B cell (primary cell): Measurements from ENCODE around the gene TGOLN2. TPM values are rescaled to one million over a fixed set of nuclear protein-coding genes. Genes with fewer than 3 reads are reported as not detected.

Experiments used
- ATAC-seq: fragments of 200-7000 bp; cut with Tn5 transposase; one replicate; pipeline ENCODE4 v1.10.0; 2021; ENCODE audit warnings: low read depth, mild to moderate bottlenecking, moderate number of reproducible peaks, moderate library complexity
- CTCF ChIA-PET: fragments of 350-600 bp; sonication (Branson Sonifier 250); formaldehyde crosslinking; loops from one replicate; lab custom pipeline; 2021; ENCODE audit warnings: antibody characterized with exemption, inconsistent platforms; lab: Charles Lee
- POLR2A ChIA-PET: fragments of 350-600 bp; sonication (Branson Sonifier 250); formaldehyde crosslinking; loops from one replicate; lab custom pipeline; 2021; ENCODE audit warnings: antibody characterized with exemption; lab: Charles Lee
- DNase-seq: peaks from one replicate; pipeline ENCODE4 v3.0.0; 2013
- H2AFZ ChIP-seq: 2 replicates; pipeline ENCODE4 v1.6.1; 2012; ENCODE audit warnings: mild to moderate bottlenecking, low read depth, low read length; ENCODE audit not compliant: insufficient read depth, poor library complexity, severe bottlenecking
- H3K27ac ChIP-seq, 2 donors: 1 replicate in 1 of 2; 2 replicates in 1 of 2; pipeline ENCODE4 v1.5.1; 2012 to 2013; ENCODE audit warnings: low read length in 2 of 2, mild to moderate bottlenecking in 2 of 2, moderate library complexity in 1 of 2
- H3K27me3 ChIP-seq, 4 experiments: fragments of 200-600 bp in 1 of 4; sonication (generic) in 1 of 4; replicated peaks in 1 of 4; 1 replicate in 2 of 4; 2 replicates in 2 of 4; pipeline versions ENCODE4 v1.6.1 to v1.7.0; 2013 to 2016; ENCODE audit warnings: low read length in 3 of 4, mild to moderate bottlenecking in 2 of 4, mixed read lengths in 1 of 4, moderate library complexity in 1 of 4; ENCODE audit not compliant: insufficient read depth in 4 of 4, control insufficient read depth in 3 of 4; ENCODE audit errors: control extremely low read depth in 1 of 4
- H3K36me3 ChIP-seq, 2 experiments: replicated peaks in 1 of 2; 1 replicate in 1 of 2; 2 replicates in 1 of 2; pipeline versions ENCODE4 v1.6.1 to v1.7.1; 2013; ENCODE audit warnings: low read length in 1 of 2; ENCODE audit not compliant: insufficient read depth in 2 of 2, control insufficient read depth in 1 of 2; ENCODE audit errors: control extremely low read depth in 1 of 2, extremely low read depth in 1 of 2
- H3K4me1 ChIP-seq, 2 donors: fragments of 200-600 bp in 1 of 2; sonication (generic) in 1 of 2; 1 replicate in 1 of 2; 2 replicates in 1 of 2; pipeline versions ENCODE4 v1.5.1 to v1.6.1; 2013 to 2017; ENCODE audit warnings: low read length in 2 of 2; ENCODE audit not compliant: control insufficient read depth in 2 of 2, insufficient read depth in 2 of 2
- H3K4me2 ChIP-seq: replicated peaks from 2 replicates; pipeline ENCODE3; 2012; ENCODE audit warnings: mild to moderate bottlenecking, low read depth, low read length; ENCODE audit not compliant: poor library complexity, severe bottlenecking
- H3K4me3 ChIP-seq, 5 experiments: fragments of 200-600 bp in 1 of 5; sonication (generic) in 1 of 5; 1 replicate in 3 of 5; 2 replicates in 2 of 5; pipeline versions ENCODE4 v1.5.1 to v1.7.0; 2011 to 2016; ENCODE audit warnings: low read length in 4 of 5, mild to moderate bottlenecking in 4 of 5, low read depth in 2 of 5, control low read depth in 1 of 5, moderate library complexity in 1 of 5; ENCODE audit not compliant: insufficient read depth in 1 of 5; ENCODE audit errors: control extremely low read depth in 1 of 5, extremely low read depth in 1 of 5
- H3K79me2 ChIP-seq: fragments of 200-600 bp; sonication (generic); one replicate; pipeline ENCODE4 v1.6.0; 2016; ENCODE audit warnings: low read length; ENCODE audit not compliant: control insufficient read depth, insufficient read depth
- H3K9ac ChIP-seq: fragments of 200-600 bp; sonication (generic); 2 replicates; pipeline ENCODE4 v1.6.1; 2017; ENCODE audit warnings: mild to moderate bottlenecking, low read length, moderate library complexity
- H3K9me3 ChIP-seq, 3 donors: one replicate each; pipeline versions ENCODE4 v1.6.1 to v1.7.1; 2013; ENCODE audit warnings: low read length in 2 of 3; ENCODE audit not compliant: control insufficient read depth in 2 of 3, insufficient read depth in 1 of 3; ENCODE audit errors: control extremely low read depth in 1 of 3
- H4K20me1 ChIP-seq: 2 replicates; pipeline ENCODE4 v1.6.0; 2012; ENCODE audit warnings: mild to moderate bottlenecking, low read length; ENCODE audit not compliant: insufficient read depth, control insufficient read depth, poor library complexity, severe bottlenecking
- H3K27ac Mint-ChIP-seq: one replicate; pipeline ENCODE4 v1.8.0; 2021; ENCODE audit warnings: mixed read lengths
- H3K27me3 Mint-ChIP-seq: one replicate; pipeline ENCODE4 v1.8.0; 2021; ENCODE audit warnings: mixed read lengths
- H3K4me1 Mint-ChIP-seq: one replicate; pipeline ENCODE4 v1.8.0; 2021; ENCODE audit warnings: mixed read lengths
- H3K4me3 Mint-ChIP-seq: one replicate; pipeline ENCODE4 v1.8.0; 2021; ENCODE audit warnings: mixed read lengths
- H3K9me3 Mint-ChIP-seq: one replicate; pipeline ENCODE4 v1.8.0; 2022; ENCODE audit warnings: mixed read lengths; ENCODE audit not compliant: insufficient read depth
- EZH2 ChIP-seq: IDR thresholded peaks from 2 replicates; pipeline ENCODE4 v1.6.1; 2012; ENCODE audit warnings: borderline replicate concordance, low read depth, mild to moderate bottlenecking, moderate library complexity, low read length; ENCODE audit not compliant: insufficient read depth, poor library complexity, severe bottlenecking
- WGBS: methylation state at CpG from one replicate; pipeline ENCODE4 v1.1.5; 2013; ENCODE audit warnings: missing lambda C conversion rate; ENCODE audit not compliant: insufficient coverage; 5-methylcytosine and 5-hydroxymethylcytosine counted together
- intact Hi-C: fragments of 100-400 bp; cut with micrococcal nuclease; formaldehyde crosslinking; loops from one replicate; pipeline ENCODE4 v1.10.0; 2022
- polyA plus RNA-seq: library from polyadenylated mRNA; depleted of rRNA; stranded (reverse); fragments of >200 nt; gene quantifications from 2 replicates; pipeline ENCODE4 v1.2.3, GENCODE V29; 2012
- total RNA-seq, 2 donors: library from RNA; stranded (reverse); fragments of 120-200 nt in 1 of 2; gene quantifications; 1 replicate in 1 of 2; 2 replicates in 1 of 2; pipeline versions ENCODE4 v1.2.3 to v1.2.4, GENCODE V29; 2013 to 2022
- TF ChIP-seq, protein P1 (sequence below): fragments of 200-600 bp; IDR thresholded peaks from one replicate; pipeline ENCODE4 v1.8.0; 2022; ENCODE audit warnings: antibody characterized with exemption, mild to moderate bottlenecking

TGOLN2 gene
- total and polyA plus RNA-seq, 2 donors (not counting 1 experiment from before 2014, with no cell fraction given), result 106 to 172 TPM

DNA sequence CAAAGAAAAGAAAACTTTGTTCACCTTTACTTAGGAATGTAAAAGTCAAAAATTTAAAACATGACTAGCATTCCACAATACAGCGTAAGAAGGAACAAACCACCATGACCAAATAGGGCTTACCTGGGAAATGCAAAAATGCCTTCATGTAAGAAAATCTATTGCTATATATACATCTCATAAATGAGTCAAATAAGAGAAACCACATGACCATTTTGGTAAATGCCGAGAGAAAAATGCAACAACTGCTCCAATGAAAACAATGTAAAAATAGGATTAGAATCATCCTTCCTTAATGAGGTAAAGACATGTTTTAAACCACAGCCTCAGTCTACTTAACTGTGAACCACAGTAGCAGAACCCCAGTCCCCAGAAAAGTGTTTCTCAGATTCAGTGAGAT, 49.4 kb downstream of the TGOLN2 start:
- Histone ChIP-seq H3K27me3 (no peaks in the 10 kb centered on the region), H3K9ac (no peak overlapping the region), H3K79me2 (no peaks in the 10 kb centered on the region), H3K27ac (no peak overlapping the region), H3K4me1 (no peaks in the 10 kb centered on the region), H3K36me3 (no peaks in the 10 kb centered on the region), H3K4me3 (no peak overlapping the region), H2AFZ (no peak overlapping the region), H3K9me3 (no peaks in the 10 kb centered on the region), H4K20me1 (no peaks in the 10 kb centered on the region), H3K4me2 (no peak overlapping the region)
- ChIA-PET CTCF (interaction anchor here (1.2 kb wide), 1 partner anchor 20 kb away, joined by 6 read pairs; no protein-coding TSS in a partner anchor), POLR2A (no interaction called here)
- Mint-ChIP-seq H3K27ac (no peak overlapping the region), H3K9me3 (no peaks in the 10 kb centered on the region), H3K27me3 (peaks cover 24% of the 10 kb centered on the region), H3K4me3 (no peak overlapping the region), H3K4me1 (no peaks in the 10 kb centered on the region)
- TF ChIP-seq, protein P1, sequence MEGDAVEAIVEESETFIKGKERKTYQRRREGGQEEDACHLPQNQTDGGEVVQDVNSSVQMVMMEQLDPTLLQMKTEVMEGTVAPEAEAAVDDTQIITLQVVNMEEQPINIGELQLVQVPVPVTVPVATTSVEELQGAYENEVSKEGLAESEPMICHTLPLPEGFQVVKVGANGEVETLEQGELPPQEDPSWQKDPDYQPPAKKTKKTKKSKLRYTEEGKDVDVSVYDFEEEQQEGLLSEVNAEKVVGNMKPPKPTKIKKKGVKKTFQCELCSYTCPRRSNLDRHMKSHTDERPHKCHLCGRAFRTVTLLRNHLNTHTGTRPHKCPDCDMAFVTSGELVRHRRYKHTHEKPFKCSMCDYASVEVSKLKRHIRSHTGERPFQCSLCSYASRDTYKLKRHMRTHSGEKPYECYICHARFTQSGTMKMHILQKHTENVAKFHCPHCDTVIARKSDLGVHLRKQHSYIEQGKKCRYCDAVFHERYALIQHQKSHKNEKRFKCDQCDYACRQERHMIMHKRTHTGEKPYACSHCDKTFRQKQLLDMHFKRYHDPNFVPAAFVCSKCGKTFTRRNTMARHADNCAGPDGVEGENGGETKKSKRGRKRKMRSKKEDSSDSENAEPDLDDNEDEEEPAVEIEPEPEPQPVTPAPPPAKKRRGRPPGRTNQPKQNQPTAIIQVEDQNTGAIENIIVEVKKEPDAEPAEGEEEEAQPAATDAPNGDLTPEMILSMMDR, result no peak
- no peak for TF ChIP-seq EZH2
- ATAC-seq, result no peak
- no CpG with 5 or more reads among the region's 2 CpGs for WGBS
- DNase-seq, result no peak
- intact Hi-C loops, result no loop called here

DNA sequence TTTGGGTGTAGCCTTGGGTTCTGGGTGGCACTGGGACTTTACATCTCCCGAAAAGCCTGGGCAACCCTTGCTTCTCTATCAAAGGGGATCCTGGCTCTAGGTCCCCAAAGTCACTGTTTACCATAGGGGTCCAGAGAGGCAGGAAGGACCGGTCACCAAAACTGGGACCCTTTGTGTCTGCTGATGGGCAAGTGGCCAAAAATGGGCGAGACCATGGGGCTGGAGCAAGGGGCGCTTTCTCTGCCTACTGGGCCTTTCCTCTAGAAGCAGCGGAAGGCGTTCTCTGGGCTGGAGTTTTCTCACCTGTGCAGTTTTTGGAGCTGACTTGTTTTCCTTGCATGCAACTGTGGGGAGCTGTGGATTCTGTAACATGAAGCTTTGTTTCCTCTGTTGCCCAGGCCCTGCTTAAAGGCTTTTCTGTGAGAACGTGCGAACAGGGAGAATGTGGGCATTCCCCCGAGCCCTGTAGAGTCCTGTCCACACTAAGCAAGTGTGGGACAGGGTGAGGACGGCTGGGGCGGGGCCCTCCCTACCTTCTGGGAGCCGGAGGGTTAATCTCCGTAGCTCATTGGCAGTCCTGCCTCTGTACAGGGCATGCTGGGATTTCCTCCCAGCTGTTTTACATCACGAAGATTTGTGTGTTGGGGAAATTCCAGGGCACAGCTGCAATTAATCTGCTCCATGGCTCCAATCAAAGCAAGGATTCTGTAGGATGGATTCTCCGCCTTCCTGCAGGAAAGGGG, 50.2 kb downstream of the TGOLN2 start:
- TF ChIP-seq, protein P1, result no peak
- no peak for TF ChIP-seq EZH2
- H3K27ac Mint-ChIP-seq, result no peak overlapping the region
- no peaks in the 10 kb centered on the region for H3K9me3 Mint-ChIP-seq
- no peak overlapping the region for H3K27ac ChIP-seq
- H3K79me2 ChIP-seq, result no peaks in the 10 kb centered on the region
- WGBS, result 82% methylated on average over 13 of the region's 15 CpGs
- no peak overlapping the region for H3K4me3 ChIP-seq
- no peaks in the 10 kb centered on the region for H4K20me1 ChIP-seq
- H3K4me1 ChIP-seq, result no peaks in the 10 kb centered on the region
- peaks cover 30% of the 10 kb centered on the region for H3K27me3 Mint-ChIP-seq
- no peaks in the 10 kb centered on the region for H3K36me3 ChIP-seq
- no peak overlapping the region for H3K4me3 Mint-ChIP-seq
- H3K4me1 Mint-ChIP-seq, result no peaks in the 10 kb centered on the region
- ChIA-PET CTCF (interaction anchor here (1.1 to 1.2 kb wide), 2 partner anchors 11 to 21 kb away, joined by 3 to 6 read pairs; no protein-coding TSS in a partner anchor), POLR2A (interaction anchor here (0.6 kb wide), 1 partner anchor 283 kb away, joined by 3 read pairs; no protein-coding TSS in a partner anchor)
- H3K4me2 ChIP-seq, result no peak overlapping the region
- ATAC-seq (no peak), DNase-seq (no peak)
- intact Hi-C loops, result no loop called here
- H3K9ac ChIP-seq, result no peak overlapping the region
- no peaks in the 10 kb centered on the region for H3K27me3 ChIP-seq
- no peaks in the 10 kb centered on the region for H3K9me3 ChIP-seq
- H2AFZ ChIP-seq, result no peak overlapping the region
